Measurements from ENCODE around the gene IQSEC1.

Gene IQSEC1

DNA sequence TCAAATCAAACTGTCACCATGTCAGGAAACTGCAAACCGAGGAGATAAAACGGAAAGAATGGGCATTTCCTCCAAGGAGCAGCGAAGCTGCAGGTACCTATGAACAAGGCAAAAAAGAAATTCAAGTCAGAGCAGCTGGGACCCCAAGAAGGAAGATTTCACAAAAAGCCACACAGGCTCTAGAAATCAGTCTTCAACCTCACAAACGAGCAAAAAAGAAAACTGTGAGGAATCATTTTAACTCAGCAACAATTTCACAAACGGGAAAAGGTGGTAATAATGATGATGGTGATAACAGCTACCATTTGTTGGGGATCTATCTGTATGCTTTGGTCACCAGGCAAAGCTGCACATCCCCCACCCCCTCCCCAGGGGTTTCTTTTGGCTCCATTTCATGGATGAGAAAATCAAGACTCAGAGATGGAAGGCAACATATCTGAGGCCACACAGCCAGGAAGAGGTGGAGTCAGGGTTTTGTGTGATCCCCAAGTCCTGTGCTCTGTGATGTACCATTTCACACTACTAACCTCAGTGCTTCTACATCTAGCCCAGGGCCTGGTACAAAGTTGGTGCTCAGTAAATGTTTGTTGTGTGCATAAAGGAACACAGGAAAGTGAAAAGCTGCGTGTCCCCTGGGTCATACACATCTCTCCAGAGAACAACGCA, 109.9 kb downstream of the IQSEC1 start:
- TF ChIP-seq, protein P1, sequence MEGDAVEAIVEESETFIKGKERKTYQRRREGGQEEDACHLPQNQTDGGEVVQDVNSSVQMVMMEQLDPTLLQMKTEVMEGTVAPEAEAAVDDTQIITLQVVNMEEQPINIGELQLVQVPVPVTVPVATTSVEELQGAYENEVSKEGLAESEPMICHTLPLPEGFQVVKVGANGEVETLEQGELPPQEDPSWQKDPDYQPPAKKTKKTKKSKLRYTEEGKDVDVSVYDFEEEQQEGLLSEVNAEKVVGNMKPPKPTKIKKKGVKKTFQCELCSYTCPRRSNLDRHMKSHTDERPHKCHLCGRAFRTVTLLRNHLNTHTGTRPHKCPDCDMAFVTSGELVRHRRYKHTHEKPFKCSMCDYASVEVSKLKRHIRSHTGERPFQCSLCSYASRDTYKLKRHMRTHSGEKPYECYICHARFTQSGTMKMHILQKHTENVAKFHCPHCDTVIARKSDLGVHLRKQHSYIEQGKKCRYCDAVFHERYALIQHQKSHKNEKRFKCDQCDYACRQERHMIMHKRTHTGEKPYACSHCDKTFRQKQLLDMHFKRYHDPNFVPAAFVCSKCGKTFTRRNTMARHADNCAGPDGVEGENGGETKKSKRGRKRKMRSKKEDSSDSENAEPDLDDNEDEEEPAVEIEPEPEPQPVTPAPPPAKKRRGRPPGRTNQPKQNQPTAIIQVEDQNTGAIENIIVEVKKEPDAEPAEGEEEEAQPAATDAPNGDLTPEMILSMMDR (IDR thresholded peaks at IDR 0.05; ENCODE audit: low read depth, low read length), result no peak
- H3K4me3 ChIP-seq (replicated peaks in 1 of 2; ENCODE audit: low read depth in 2 of 2, low read length in 2 of 2), result no peak overlapping the region
- no peak for DNase-seq (ENCODE audit: low read depth in 2 of 2)

DNA sequence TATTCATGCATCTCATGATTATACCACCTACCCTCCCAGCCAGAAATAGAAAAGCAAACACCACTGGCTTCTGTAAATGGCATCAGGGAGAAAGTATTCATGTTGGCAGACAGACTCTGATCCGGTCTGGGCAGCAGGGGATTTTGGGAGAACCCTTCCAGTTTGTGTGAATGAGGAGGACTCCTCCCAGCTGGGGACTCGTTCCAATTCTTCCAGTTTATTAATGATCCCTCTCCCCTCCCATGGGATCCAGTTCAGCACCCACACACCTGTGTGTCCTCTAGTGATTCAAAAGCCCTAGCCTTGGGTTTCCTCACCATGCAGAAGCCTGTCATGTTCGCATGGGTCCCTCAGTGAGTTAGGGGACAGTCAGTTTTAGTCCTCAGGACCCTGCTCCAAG, 110.9 kb downstream of the IQSEC1 start:
- TF ChIP-seq, protein P1 (IDR thresholded peaks at IDR 0.05; ENCODE audit: low read depth, low read length), result no peak
- H3K4me3 ChIP-seq (replicated peaks in 1 of 2; ENCODE audit: low read depth in 2 of 2, low read length in 2 of 2), result no peak overlapping the region
- no peak for DNase-seq (ENCODE audit: low read depth in 2 of 2)

DNA sequence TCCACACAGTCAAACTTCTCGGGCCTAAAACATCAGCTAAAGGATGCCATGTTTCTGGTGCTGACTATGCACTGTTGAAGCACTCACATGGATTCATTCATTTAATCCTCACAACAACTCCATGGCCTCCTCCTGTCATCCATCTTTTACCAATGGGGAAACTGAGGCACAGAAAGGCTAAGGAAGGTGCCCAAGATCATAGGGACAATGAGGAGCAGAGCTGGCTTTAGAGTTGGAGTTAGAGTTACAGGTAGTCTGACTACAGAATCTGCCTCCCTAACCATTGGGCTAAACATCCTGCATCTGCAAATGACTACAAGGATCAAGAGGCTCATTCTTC, 111.6 kb downstream of the IQSEC1 start:
- no peak for DNase-seq (ENCODE audit: low read depth in 2 of 2)
- no peak overlapping the region for H3K4me3 ChIP-seq (replicated peaks in 1 of 2; ENCODE audit: low read depth in 2 of 2, low read length in 2 of 2)
- TF ChIP-seq, protein P1 (IDR thresholded peaks at IDR 0.05; ENCODE audit: low read depth, low read length), result no peak

DNA sequence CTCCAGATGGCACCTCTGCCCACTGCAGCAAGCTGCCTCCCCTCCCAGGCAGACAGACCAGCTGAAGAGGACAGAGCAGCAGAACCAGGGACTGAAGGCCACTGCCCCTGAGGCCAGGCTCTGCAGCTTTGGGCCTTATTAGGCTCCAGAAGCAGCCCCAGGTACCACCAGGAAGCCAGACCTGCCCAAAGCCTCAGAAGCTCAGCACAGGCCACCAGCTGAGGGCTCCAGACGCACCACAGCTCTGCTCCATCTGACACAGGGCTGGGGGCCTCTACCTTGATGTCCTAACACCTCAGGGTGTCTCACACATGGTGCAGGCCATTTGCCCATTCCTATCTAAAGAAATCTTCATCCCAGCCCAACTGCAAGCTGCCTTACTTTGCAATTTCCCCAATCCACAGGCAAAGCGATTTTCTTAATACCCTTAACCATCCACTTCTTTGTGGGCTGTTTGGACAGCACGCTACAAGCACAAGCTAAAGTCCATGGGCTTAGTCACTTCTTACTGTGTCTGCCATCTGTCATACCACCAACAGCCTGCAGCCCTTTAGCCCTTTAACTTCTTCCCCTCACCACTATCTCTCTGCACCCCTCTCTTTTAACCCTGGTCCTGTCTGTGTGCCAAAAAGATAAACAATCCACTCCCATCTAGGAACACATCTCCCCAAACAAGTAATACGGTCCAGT, 112.1 kb downstream of the IQSEC1 start:
- no peak overlapping the region for H3K4me3 ChIP-seq (replicated peaks in 1 of 2; ENCODE audit: low read depth in 2 of 2, low read length in 2 of 2)
- no peak for DNase-seq (ENCODE audit: low read depth in 2 of 2)
- TF ChIP-seq, protein P1 (IDR thresholded peaks at IDR 0.05; ENCODE audit: low read depth, low read length), result no peak

DNA sequence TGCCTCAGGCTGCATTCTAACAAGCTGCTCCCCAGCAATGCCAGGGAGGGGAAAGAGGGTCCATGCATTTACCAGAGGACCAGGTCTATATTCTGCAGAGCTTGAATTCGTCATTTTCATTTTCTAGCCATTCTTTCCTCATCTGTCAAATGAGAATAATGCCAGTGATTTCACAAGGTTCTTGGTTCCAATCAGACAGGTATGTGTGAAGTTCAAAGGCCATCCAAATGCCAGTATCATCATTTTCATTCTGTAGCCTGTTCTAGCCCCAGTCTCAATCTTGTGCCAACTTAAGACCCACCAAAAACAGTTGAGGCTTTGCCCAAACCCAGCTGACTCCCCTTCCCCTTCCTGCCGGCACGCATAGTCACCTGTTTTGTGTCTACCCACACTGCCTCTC, 112.7 kb downstream of the IQSEC1 start:
- TF ChIP-seq, protein P1 (IDR thresholded peaks at IDR 0.05; ENCODE audit: low read depth, low read length), result no peak
- no peak overlapping the region for H3K4me3 ChIP-seq (replicated peaks in 1 of 2; ENCODE audit: low read depth in 2 of 2, low read length in 2 of 2)
- no peak for DNase-seq (ENCODE audit: low read depth in 2 of 2)

DNA sequence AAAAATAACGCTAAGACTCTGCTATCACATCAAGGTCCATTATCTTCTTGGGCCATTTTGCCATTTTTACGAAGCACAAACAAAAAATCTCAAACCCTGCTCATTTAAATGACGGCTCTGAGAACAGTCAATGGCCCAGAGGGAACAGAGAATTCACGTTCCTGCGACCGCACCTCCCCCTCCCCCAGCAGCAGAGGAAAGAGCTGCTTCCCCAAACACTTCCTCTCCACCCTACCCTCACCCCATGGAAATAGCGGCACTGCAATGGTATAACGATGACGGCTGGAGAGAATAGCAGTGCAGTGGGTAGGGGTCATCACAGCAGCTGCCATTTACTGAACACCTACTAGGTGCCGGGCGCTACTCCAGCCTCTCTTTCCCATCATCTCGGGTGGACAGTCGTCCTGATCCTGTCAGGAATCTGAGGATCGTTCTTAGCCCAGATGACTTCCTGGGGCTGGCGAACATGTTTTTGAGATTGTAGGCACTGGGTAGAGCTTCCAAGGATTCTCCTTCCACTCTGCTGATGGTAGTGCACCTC, 113.3 kb downstream of the IQSEC1 start:
- no peak for DNase-seq (ENCODE audit: low read depth in 2 of 2)
- no peak overlapping the region for H3K4me3 ChIP-seq (replicated peaks in 1 of 2; ENCODE audit: low read depth in 2 of 2, low read length in 2 of 2)
- TF ChIP-seq, protein P1 (IDR thresholded peaks at IDR 0.05; ENCODE audit: low read depth, low read length), result no peak

Data from cardiac fibroblast (primary cell).